Activated CD4-positive, alpha-beta T cell treated with anti-CD3 and anti-CD28 coated beads for 48 hours (primary cell): Measurements from ENCODE around the gene PCBP3.

Experiments
- DNase-seq: peaks from one replicate; pipeline ENCODE4 v3.0.0-alpha.2; 2020

The PCBP3 gene

GRCh38 chr21:45917241-45917640 is 273.7 kb downstream of the PCBP3 start:
- no peak for DNase-seq

- DNase-seq: no peak
These were observed 274.5 kb downstream of the PCBP3 start for GRCh38 chr21:45918011-45918410.

DNA sequence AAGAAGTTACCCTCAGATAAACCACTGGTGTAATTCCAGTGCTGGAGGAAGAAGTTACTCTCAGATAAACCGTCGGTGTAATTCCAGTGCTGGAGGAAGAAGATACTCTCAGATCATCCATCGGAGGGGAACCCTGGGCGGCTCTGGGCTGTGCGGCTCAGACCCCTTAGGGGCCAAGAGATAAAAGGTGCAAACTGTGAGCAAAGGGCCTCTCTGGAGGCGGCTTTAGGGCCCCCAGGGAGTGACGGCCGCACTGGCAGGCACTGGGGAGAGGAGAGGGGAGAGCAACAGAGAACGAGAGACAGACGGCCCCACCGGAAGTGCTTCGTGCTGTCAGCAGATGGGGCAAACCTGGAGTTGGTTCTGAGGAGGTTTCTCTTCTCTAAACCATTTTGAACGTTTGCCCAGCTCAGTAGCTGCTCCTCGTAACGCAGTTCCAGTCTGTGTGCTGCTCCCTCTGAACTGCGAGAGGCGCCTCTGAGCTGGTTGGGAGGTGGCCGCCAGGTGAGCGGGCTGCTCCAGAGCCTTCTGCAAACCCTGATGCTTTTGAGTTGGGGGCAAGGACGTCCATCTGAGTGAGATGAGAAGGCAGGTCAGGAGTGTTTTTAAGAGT is 275.4 kb downstream of the PCBP3 start:
- no peak for DNase-seq

DNA sequence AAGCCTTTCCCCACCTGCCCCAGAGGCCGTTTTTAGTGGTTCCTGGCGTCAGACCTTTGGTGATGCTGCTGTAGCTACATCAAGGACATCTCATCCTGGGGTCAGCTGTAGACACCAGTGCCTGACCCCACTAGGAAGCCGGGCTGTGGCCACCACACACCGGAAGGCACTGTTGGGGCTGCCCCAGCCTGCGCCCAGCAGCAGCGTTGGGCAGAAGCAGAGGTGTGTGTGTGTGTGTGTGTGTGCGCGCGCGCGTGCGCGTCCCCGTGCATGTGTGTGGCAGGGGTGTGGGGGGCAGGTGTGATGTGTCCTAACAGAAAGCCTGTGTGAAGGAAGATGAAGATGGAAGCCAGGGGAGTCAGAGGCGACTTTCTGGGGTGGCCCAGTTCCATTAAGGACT is 276.1 kb downstream of the PCBP3 start:
- no peak for DNase-seq

- DNase-seq: no peak
These were observed 277.5 kb downstream of the PCBP3 start for GRCh38 chr21:45920824-45921600.

DNA sequence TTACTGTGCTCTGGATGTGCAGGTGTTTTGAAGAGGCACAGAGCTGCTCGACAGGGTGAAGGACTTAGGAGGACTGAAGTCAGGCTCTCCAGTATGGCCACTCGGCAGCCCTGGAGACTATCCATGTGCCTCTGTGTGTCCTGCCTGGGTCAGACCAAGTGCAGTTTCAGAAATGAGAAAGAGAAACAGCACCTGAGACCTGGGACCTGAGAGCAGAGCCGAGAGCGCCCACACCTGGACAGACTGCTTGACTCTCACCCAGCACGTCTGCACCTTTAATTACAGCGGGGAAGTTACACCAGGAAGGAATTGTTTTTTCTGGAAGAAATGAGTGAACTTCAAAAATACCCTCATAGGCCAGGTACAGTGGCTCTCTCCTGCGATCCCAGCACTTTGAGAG is 278.4 kb downstream of the PCBP3 start:
- DNase-seq: no peak

DNA sequence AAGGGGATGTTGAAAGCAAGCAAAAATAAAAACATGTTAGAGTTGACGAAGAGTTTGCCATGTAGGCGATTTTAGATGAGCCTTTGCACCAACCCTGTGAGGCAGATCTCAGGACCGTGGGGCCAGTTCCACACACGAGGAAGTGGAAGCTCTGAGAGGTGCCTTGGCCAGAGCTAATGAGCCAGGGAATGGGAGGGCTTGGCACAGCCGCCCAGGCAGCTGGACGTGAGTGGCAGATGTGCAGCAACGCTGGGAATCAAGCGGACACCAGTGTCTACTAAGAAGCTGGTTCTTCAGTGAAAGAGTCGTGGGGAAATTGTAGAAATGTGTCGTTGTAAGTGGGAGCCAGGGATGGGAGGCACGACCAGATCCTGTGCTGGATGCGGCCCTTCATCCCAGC is 279.1 kb downstream of the PCBP3 start:
- DNase-seq: no peak

DNA sequence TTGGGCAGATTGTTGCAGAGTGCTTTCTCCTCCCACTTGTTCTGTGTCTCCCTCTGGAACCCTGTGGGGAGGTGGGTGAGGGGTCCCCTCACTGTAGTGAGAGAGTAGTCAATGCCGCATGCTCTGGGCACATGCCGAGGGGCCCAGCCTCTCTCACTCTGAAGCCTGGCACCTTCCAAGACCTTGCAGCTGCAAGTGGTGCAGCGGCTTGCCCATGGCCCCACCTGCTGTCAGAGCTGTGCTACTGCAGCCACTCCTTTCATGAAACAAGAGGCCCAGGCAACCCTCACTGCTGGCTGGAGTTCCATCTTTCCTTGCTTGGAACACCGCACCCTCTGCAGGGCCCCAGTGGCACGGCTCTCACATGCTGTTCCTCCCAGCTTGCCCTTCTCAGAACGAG is 279.6 kb downstream of the PCBP3 start:
- peak; percentile 76 for DNase-seq

- no peak for DNase-seq
These were observed 282.8 kb downstream of the PCBP3 start for GRCh38 chr21:45926281-45926680.

DNA sequence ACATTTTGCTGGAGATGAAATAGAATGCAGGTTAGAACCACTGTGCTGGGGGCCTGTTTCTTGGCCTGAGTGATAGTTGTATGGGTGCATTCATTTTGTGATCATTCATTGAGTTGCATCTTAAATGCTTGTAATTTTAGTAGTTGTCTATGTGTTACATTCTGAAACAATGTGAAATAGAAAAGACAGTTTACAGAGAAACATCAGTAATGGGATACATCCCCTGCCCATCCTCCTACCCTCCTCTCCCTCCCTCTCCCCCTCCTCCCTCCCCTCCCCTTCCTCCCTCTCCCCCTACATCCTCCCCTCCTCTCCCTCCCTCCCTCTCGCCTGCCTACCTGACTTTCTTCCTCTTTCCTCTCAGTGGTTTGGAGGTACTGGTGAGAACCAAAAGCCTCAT is 283.5 kb downstream of the PCBP3 start:
- no peak for DNase-seq

DNA sequence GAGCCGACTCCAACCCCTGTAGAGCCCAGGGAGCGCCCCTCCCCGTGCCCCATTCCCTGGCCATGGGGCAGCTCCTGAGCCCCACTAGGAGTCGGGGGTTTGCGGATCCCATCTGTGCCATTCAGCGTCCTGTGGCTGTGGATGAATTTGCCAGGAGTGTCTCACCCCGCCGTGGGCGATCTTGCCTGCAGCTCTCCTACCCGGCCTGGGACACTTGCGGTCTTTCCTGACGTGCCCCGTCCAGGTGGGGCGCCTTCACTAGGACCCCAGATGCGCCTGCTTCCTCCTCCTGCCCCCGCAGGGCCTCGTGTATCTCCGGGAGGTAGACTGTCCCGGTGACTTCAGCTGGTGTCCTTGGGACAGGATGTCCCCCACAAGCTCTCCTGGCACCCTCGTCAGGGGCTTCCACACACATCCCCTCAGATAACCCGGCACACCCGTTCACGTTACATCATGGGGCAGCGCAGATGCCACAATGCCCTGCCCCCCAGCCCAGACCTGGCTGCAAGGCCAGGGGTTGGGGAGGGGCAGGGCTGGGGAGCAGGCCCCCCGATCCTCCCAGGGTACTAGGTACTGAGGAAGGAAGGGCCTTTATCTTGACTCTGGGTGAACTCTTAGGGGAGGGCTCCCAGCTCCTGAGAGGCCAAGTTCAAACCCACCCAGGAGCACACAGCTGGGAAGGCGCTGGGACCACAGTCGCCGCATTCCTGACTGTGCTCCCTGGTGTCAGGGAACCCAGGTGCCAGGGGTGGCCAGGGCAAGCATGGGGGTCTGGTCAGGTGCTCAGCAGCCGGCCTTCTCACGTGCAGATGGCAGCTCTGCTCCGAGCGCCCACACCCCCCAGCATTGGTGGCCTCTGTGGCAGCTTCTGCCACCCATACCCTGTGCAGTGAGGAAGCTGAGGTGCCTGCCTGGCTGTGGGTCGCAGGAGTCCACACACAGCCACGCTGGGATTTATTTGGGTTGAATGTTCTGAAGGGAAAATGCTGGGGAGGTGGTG is 284.6 kb downstream of the PCBP3 start:
- DNase-seq: no peak

DNA sequence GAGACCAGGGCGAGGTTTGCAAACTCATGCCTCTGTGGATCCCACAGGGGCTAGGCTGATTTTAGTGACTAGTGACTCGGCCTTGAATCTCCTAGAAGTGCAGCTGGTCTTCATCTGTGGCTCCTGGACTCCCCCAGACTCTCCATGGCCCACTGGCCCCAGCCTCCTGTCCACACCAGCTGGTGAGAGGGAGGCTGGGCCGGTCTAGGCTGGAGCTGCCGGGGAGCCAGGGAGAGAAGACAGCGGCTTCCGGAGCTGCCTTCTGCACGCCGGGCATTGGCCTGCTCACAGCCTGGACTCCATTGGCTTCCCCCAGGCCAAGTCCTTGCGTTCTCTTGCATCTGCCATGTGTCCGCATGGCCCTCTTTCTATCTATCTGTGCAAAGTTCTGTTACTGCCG is 285.9 kb downstream of the PCBP3 start:
- no peak for DNase-seq

- DNase-seq: no peak
These were observed 286.8 kb downstream of the PCBP3 start for GRCh38 chr21:45930231-45930760.

DNA sequence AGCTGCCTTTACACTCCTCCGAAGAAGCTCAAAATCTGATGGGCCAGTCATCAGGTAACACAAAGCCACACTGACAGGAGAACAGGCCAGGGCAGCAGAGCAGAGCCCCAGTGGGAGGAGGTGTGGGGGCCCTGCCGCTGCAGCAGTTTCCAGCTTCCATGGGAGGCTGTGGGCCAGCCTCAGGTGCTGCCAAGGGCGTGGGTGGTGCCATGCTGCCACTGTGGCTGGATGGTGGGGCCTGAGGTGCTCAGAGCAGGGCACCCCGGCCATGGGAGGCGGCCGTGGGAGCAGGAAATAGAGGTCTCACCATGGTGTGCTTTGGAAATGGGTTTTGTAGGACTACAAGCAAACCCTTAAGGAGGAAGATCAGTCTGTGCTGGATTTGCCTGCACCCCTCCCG is 287.3 kb downstream of the PCBP3 start:
- DNase-seq: no peak

DNA sequence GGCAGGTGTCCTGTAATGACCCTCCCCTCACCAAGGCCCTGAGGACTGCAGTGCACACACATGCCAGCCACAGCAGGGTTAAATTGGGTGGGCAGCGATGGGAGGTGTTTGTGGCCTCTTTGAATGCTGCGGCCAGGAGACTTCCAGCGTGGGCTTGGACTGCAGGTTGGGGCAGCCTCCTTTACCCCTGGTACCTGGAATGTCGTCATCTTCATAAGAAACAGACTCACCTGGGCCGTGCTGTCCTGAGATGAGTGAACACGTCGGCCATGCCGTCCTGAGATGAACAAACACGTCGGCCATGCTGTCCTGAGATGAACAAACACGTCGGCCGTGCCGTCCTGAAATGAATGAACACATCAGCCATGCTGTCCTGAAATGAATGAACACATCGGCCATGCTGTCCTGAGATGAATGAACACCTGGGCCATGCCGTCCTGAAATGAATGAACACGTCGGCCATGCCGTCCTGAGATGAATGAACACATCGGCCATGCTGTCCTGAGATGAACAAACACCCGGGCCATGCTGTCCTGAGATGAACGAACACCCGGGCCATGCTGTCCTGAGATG is 288.0 kb downstream of the PCBP3 start:
- DNase-seq: peak; percentile 35

DNA sequence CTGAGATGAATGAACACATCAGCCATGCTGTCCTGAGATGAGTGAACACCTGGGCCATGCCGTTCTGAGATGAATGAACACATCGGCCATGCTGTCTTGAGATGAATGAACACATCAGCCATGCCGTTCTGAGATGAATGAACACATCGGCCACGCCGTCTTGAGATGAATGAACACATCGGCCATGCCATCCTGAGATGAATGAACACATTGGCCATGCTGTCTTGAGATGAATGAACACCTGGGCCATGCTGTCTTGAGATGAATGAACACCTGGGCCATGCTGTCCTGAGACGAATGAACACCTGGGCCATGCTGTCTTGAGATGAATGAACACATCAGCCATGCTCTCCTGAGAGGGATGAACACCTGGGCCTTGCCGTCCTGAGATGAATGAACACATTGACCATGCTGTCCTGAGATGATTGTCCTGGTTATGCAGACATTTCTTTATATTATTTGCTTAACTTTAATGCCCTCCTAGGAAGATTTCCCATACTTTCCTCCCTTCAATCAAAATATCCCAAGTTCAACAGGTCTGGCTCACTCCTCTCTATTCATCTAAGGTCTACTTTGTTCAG is 289.5 kb downstream of the PCBP3 start:
- DNase-seq: peak; percentile 29

- no peak for DNase-seq
These were observed 290.6 kb downstream of the PCBP3 start for GRCh38 chr21:45934085-45934484.

DNA sequence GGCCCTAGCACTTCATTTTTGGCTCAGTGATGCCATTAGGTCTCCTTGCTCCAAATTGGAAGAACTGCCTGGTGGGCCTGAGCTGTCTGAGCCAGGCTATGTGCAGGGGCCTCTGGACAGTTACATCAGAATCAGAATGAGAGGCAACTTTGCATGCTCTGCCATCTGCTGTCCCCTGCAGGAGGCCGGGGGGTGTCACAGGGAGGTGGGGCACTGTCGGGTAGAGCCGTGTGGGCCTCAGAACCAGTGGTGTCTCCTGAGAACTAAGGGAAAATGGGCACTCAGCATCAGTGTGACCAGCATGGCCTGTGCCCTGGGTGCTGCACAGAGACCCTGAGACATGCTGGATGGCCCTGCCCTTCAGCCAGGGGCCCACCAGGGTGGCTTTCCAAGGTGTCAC is 291.0 kb downstream of the PCBP3 start:
- DNase-seq: no peak

- no peak for DNase-seq
These were observed 292.1 kb downstream of the PCBP3 start for GRCh38 chr21:45935628-45936027.

DNA sequence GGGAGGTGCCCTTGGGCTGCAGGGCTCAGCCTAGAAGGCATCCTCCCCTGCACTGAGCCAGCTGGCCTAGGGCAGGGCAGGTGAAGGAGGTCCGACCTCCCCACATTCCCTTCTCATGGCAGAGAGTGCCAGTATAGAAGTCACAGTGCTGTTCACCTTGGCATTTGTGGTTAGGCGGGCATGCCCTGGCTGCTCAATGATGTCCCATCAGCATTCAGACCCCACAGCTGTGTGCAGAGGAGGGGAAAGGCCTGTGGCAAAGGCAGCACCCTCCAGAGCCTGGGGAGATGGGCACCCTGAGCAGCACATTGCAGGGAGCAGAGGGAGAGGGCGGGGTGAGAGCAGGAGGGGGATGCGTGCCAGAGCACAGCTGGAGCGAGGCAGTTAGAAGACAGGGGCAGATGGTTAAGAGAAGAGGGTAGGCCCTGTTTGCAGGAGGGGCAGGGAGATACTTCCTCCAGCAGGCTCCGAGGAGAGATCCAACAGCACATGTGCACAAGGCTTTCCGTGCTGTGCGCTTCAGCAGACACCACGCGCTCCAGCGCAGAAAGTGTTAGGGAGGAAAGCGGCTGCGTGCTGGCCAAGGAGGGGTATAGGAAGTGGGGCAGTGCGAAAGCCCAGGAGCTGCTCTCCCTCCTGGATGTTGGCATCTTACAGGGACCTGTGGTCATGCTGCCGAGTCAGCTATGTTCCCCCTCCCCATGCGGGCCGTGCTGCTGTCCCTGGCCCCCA is 294.4 kb downstream of the PCBP3 start:
- no peak for DNase-seq

DNA sequence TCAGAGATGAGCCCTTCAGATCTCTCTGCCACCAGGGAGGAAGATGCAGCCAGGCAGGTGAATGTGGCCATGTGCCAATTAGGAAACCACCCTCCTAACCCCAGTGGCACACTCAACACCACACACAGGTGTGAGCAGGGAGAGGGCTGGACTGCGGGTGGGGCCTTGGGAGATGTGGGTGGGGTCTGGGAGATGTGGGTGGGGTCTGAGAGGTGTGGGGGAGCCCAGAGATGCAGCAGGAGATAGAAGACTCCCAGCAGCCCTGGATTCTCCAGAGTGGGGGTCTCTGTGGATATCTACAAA is 294.9 kb downstream of the PCBP3 start:
- no peak for DNase-seq
